ENCODE measurements around the gene SPATA22. TPM values are rescaled to one million over a fixed set of nuclear protein-coding genes. Genes with fewer than 3 reads are reported as not detected.

Gene SPATA22
- total RNA-seq, 2 donors from 2014 or later = 0.24 to 0.28 TPM

Other genes with a start within 250 kb of the SPATA22 start
- gene OR3A1, start 173.5 kb downstream of the SPATA22 start, total RNA-seq = not detected
- gene OR3A2, start 85.5 kb downstream of the SPATA22 start, total RNA-seq = not detected
- not detected for gene OR1E1, start 73.4 kb downstream of the SPATA22 start, total RNA-seq
- not detected for gene OR3A3, start 60.4 kb downstream of the SPATA22 start, total RNA-seq
- not detected for gene OR1E2, start 38.0 kb downstream of the SPATA22 start, total RNA-seq
- gene ASPA, start 4.2 kb upstream of the SPATA22 start, total RNA-seq = 1 to 10 TPM; 7.8 to 9.7 TPM
- gene TRPV3, start 86.0 kb upstream of the SPATA22 start, total RNA-seq = 1 to 10 TPM; 1.5 to 2.7 TPM
- gene TRPV1, start 137.6 kb upstream of the SPATA22 start, total RNA-seq = 1 to 10 TPM; 3.6 to 5.9 TPM
- 10 to 100 TPM in 1 of 2 donors, 1 to 10 TPM in 1; 6.1 to 13.3 TPM for gene SHPK, start 164.4 kb upstream of the SPATA22 start, total RNA-seq
- gene CTNS, start 164.9 kb upstream of the SPATA22 start, total RNA-seq = 10 to 100 TPM in 1 of 2 donors, 1 to 10 TPM in 1; 9.2 to 11.7 TPM
- 100 to 1,000 TPM; 106 to 126 TPM for gene TAX1BP3, start 196.8 kb upstream of the SPATA22 start, total RNA-seq
- 10 to 100 TPM; 23.7 to 24.7 TPM for gene EMC6, start 197.0 kb upstream of the SPATA22 start, total RNA-seq
- 1 to 10 TPM in 1 of 2 donors, under 1 TPM in 1; 0.93 to 2.0 TPM for gene P2RX5, start 224.3 kb upstream of the SPATA22 start, total RNA-seq

Data from posterior vena cava (tissue), 2 donors.